ENCODE measurements around the gene EXOC3.

DNA sequence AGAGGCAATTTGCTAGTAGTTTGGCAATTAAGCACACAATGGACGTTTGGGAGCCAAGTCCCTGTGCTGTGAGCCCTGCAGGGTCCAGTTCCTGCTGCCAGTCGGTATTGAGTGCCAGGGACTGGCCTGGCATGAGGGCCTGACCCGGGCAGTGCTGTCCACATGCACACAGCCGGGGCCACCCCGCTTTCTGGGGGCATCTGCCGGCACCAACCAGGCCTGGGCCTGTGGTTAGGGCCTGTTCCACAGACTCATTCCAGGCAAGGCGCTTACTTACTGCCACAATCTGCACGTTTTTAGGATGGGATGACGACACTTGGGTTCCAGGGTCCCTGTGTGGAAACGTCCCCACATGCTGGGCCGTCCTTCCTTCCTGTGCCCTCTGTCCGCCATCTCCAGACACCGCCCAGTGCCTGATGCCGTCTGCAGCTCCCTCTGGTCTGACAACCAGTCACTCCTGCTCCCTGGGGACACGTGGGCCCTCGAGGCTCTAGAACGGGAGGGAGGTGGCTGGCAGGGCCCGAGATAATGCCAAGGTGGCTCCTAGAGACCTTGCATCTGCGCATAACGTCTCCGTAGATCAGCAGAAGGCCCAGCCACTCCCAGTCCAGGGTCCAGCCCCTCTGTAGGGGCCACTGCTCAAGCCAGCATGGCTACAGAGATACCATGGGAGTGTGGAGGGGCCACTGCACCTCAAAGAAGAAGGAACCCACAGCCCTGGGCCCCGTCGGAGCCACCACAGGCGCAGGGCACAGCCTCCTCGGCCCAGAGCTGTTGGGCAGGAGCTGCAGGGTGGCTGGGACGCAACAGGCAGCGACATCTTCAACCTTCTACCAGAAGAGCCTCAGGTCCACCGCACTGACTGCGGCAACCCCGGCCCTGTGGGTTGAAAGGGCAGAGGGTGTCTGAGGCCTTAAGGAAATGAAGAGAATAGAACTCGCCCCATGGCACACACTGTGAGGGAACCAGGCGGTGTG, 56.5 kb downstream of the EXOC3 start:
- no peak for TF ChIP-seq POLR2A (IDR thresholded peaks at IDR 0.05; ENCODE audit: borderline replicate concordance, extremely low read depth, insufficient read depth, insufficient read length)
- no peak for TF ChIP-seq EGR1 (IDR thresholded peaks at IDR 0.05; ENCODE audit: low read depth)
- no peak for TF ChIP-seq EZH2 (IDR thresholded peaks at IDR 0.05)
- TF ChIP-seq RAD21 (IDR thresholded peaks at IDR 0.05; ENCODE audit: low read depth), result no peak
- TF ChIP-seq, protein P1, sequence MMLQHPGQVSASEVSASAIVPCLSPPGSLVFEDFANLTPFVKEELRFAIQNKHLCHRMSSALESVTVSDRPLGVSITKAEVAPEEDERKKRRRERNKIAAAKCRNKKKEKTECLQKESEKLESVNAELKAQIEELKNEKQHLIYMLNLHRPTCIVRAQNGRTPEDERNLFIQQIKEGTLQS (IDR thresholded peaks at IDR 0.05), result no peak
- TF ChIP-seq, protein P2, sequence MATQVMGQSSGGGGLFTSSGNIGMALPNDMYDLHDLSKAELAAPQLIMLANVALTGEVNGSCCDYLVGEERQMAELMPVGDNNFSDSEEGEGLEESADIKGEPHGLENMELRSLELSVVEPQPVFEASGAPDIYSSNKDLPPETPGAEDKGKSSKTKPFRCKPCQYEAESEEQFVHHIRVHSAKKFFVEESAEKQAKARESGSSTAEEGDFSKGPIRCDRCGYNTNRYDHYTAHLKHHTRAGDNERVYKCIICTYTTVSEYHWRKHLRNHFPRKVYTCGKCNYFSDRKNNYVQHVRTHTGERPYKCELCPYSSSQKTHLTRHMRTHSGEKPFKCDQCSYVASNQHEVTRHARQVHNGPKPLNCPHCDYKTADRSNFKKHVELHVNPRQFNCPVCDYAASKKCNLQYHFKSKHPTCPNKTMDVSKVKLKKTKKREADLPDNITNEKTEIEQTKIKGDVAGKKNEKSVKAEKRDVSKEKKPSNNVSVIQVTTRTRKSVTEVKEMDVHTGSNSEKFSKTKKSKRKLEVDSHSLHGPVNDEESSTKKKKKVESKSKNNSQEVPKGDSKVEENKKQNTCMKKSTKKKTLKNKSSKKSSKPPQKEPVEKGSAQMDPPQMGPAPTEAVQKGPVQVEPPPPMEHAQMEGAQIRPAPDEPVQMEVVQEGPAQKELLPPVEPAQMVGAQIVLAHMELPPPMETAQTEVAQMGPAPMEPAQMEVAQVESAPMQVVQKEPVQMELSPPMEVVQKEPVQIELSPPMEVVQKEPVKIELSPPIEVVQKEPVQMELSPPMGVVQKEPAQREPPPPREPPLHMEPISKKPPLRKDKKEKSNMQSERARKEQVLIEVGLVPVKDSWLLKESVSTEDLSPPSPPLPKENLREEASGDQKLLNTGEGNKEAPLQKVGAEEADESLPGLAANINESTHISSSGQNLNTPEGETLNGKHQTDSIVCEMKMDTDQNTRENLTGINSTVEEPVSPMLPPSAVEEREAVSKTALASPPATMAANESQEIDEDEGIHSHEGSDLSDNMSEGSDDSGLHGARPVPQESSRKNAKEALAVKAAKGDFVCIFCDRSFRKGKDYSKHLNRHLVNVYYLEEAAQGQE (IDR thresholded peaks at IDR 0.05; ENCODE audit: low read depth), result no peak
- TF ChIP-seq SRF (IDR thresholded peaks at IDR 0.05; ENCODE audit: low read depth), result no peak
- TF ChIP-seq, protein P3, sequence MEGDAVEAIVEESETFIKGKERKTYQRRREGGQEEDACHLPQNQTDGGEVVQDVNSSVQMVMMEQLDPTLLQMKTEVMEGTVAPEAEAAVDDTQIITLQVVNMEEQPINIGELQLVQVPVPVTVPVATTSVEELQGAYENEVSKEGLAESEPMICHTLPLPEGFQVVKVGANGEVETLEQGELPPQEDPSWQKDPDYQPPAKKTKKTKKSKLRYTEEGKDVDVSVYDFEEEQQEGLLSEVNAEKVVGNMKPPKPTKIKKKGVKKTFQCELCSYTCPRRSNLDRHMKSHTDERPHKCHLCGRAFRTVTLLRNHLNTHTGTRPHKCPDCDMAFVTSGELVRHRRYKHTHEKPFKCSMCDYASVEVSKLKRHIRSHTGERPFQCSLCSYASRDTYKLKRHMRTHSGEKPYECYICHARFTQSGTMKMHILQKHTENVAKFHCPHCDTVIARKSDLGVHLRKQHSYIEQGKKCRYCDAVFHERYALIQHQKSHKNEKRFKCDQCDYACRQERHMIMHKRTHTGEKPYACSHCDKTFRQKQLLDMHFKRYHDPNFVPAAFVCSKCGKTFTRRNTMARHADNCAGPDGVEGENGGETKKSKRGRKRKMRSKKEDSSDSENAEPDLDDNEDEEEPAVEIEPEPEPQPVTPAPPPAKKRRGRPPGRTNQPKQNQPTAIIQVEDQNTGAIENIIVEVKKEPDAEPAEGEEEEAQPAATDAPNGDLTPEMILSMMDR (IDR thresholded peaks at IDR 0.05 in 2 of 3, conservative IDR thresholded peaks at IDR 0.05 in 1 of 3; ENCODE audit: borderline replicate concordance in 1 of 3, insufficient read depth in 1 of 3, low read depth in 2 of 3, low read length in 2 of 3), result no peak
- TF ChIP-seq, protein P4, sequence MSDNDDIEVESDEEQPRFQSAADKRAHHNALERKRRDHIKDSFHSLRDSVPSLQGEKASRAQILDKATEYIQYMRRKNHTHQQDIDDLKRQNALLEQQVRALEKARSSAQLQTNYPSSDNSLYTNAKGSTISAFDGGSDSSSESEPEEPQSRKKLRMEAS (IDR thresholded peaks at IDR 0.05), result no peak
- TF ChIP-seq SIN3A (IDR thresholded peaks at IDR 0.05; ENCODE audit: low read depth), result no peak
- TF ChIP-seq CBX3 (IDR thresholded peaks at IDR 0.05; ENCODE audit: low read depth), result no peak
- TF ChIP-seq POLR2AphosphoS5 (IDR thresholded peaks at IDR 0.05; ENCODE audit: low read depth, low read length), result no peak
- TF ChIP-seq SP1 (IDR thresholded peaks at IDR 0.05; ENCODE audit: low read depth), result no peak
